Sigmoid colon (tissue), 7 donors: ENCODE results near the gene OPN3. TPM values are rescaled to one million over a fixed set of nuclear protein-coding genes. Genes with fewer than 3 reads are reported as not detected.
"Not testable (repeated sequence)": the region's sequence is repeated elsewhere in the genome, so short reads cannot be mapped to it uniquely, and the experiment has no call there.

Experiments
- DNase-seq: peaks from one replicate; pipeline ENCODE4 v3.0.0-alpha.2; 2019
- H3K27ac ChIP-seq, 4 donors: fragments of 200-600 bp; sonication (generic); one replicate each; pipeline ENCODE4 v1.5.1; 2016 to 2019; ENCODE audit warnings: mild to moderate bottlenecking in 1 of 4
- H3K27me3 ChIP-seq, 3 donors: fragments of 200-600 bp; sonication (generic); one replicate each; pipeline ENCODE4 v1.5.1; 2019; ENCODE audit warnings: mild to moderate bottlenecking in 1 of 3
- H3K36me3 ChIP-seq, 4 donors: fragments of 200-600 bp; sonication (generic); one replicate each; pipeline ENCODE4 v1.5.1; 2016 to 2019
- H3K4me1 ChIP-seq, 4 donors: fragments of 200-600 bp; sonication (generic); one replicate each; pipeline ENCODE4 v1.5.1; 2017 to 2019
- H3K4me3 ChIP-seq, 4 donors: fragments of 200-600 bp; sonication (generic); one replicate each; pipeline ENCODE4 v1.5.1; 2017 to 2019; ENCODE audit warnings: mild to moderate bottlenecking in 2 of 4, moderate library complexity in 1 of 4
- H3K9me3 ChIP-seq, 4 donors: fragments of 200-600 bp in 3 of 4; sonication (generic) in 3 of 4; one replicate each; pipeline versions ENCODE4 v1.5.1 to v1.6.1; 2013 to 2019
- CTCF ChIP-seq, 4 experiments: fragments of 450-650 bp in 3 of 4; fragments of 200-600 bp in 1 of 4; IDR thresholded peaks; one replicate each; pipeline ENCODE4 v1.5.1; 2016 to 2019; ENCODE audit warnings: antibody characterized with exemption in 4 of 4, mild to moderate bottlenecking in 3 of 4, moderate library complexity in 2 of 4
- EP300 ChIP-seq, 4 donors: sonication (generic); formaldehyde crosslinking; IDR thresholded peaks; one replicate each; pipeline ENCODE4 v1.6.1; 2017; ENCODE audit warnings: antibody characterized with exemption in 4 of 4
- POLR2A ChIP-seq, 2 donors: fragments of 450-650 bp; IDR thresholded peaks; one replicate each; pipeline ENCODE4 v1.6.1; 2016; ENCODE audit warnings: antibody characterized with exemption in 2 of 2, mild to moderate bottlenecking in 2 of 2, moderate library complexity in 2 of 2
- POLR2AphosphoS5 ChIP-seq, 4 donors: sonication (generic); formaldehyde crosslinking; IDR thresholded peaks; one replicate each; pipeline ENCODE4 v1.6.1; 2017; ENCODE audit warnings: antibody characterized with exemption in 4 of 4
- WGBS, 2 donors: extraction: QIAGEN DNeasy Blood & Tissue Kit; methylation state at CpG; one replicate each; pipeline ENCODE4 v1.1.7; 2013; 5-methylcytosine and 5-hydroxymethylcytosine counted together
- intact Hi-C: fragments of 100-400 bp; cut with DNase I; formaldehyde crosslinking; loops from one replicate; pipeline ENCODE4 v1.15.1; 2023
- polyA plus RNA-seq, 3 donors: library from polyadenylated mRNA; stranded (reverse); fragments of 200-250 nt; gene quantifications; one replicate each; pipeline ENCODE4 v1.2.3, GENCODE V29; 2013
- total RNA-seq, 4 donors: library from RNA; depleted of rRNA; stranded (reverse); fragments of >200 nt; gene quantifications; one replicate each; pipeline ENCODE4 v1.1.0, GENCODE V29; 2016
- donor health status: healthy with polysubstance abuse.
- donor health status: Bipolar disorder and iron deficiency.
- donor health status: healthy.

The OPN3 gene
- total and polyA plus RNA-seq, 7 donors: 2.5 to 58.9 (median 12.8) TPM

GRCh38 chr1:241672301-241672700 is 32.1 kb upstream of the OPN3 start:
- no peaks in the 10 kb centered on the region for H3K27me3 ChIP-seq
- no peak for DNase-seq
- 22 to 75% methylated on average over 1 of the region's 1 CpG for WGBS, 2 donors
- no peak overlapping the region for H3K27ac ChIP-seq
- H3K4me1 ChIP-seq: no peaks in the 10 kb centered on the region
- no peaks in the 10 kb centered on the region for H3K36me3 ChIP-seq
- no peak overlapping the region for H3K4me3 ChIP-seq
- intact Hi-C loops: no loop called here
- TF ChIP-seq EP300 (IDR thresholded peaks at IDR 0.05) (no peak), POLR2AphosphoS5 (IDR thresholded peaks at IDR 0.05) (no peak), POLR2A (IDR thresholded peaks at IDR 0.05) (no peak), CTCF (IDR thresholded peaks at IDR 0.05) (no peak)
- no peaks in the 10 kb centered on the region for H3K9me3 ChIP-seq

- TF ChIP-seq CTCF (IDR thresholded peaks at IDR 0.05) (no peak), EP300 (IDR thresholded peaks at IDR 0.05) (no peak), POLR2AphosphoS5 (IDR thresholded peaks at IDR 0.05) (no peak), POLR2A (IDR thresholded peaks at IDR 0.05) (no peak)
- DNase-seq: no peak
- intact Hi-C loops: no loop called here
- Histone ChIP-seq H3K4me1 (no peaks in the 10 kb centered on the region), H3K27me3 (no peaks in the 10 kb centered on the region), H3K9me3 (no peaks in the 10 kb centered on the region), H3K36me3 (no peaks in the 10 kb centered on the region), H3K4me3 (no peak overlapping the region), H3K27ac (no peak overlapping the region)
- WGBS, 2 donors: 91 to 95% methylated on average over 3 of the region's 3 CpGs
These were observed 26.2 kb upstream of the OPN3 start for GRCh38 chr1:241666419-241666818.

- no peaks in the 10 kb centered on the region for H3K9me3 ChIP-seq
- 90 to 91% methylated on average over 5 of the region's 5 CpGs for WGBS, 2 donors
- intact Hi-C loops: no loop called here
These were observed 20.3 kb upstream of the OPN3 start for GRCh38 chr1:241660424-241660972.

GRCh38 chr1:241659016-241659415 is 18.8 kb upstream of the OPN3 start:
- H3K9me3 ChIP-seq, H3K4me3 ChIP-seq, intact Hi-C loops, H3K4me1 ChIP-seq, H3K27ac ChIP-seq, DNase-seq, H3K36me3 ChIP-seq, H3K27me3 ChIP-seq: not testable (repeated sequence)
- WGBS, 2 donors: 94 to 95% methylated on average over 2 of the region's 2 CpGs

More at GRCh38 chr1:241660424-241660972, 20.3 kb upstream of the OPN3 start:
- no peaks in the 10 kb centered on the region for H3K4me1 ChIP-seq
- TF ChIP-seq POLR2AphosphoS5 (IDR thresholded peaks at IDR 0.05): no peak
- no peak for TF ChIP-seq EP300 (IDR thresholded peaks at IDR 0.05)
- TF ChIP-seq POLR2A (IDR thresholded peaks at IDR 0.05): no peak
- no peak for TF ChIP-seq CTCF (IDR thresholded peaks at IDR 0.05)
- H3K27ac ChIP-seq: no peak overlapping the region
- H3K36me3 ChIP-seq: no peaks in the 10 kb centered on the region
- no peak overlapping the region for H3K4me3 ChIP-seq
- no peaks in the 10 kb centered on the region for H3K27me3 ChIP-seq
- no peak for DNase-seq

- TF ChIP-seq CTCF (IDR thresholded peaks at IDR 0.05) (no peak), EP300 (IDR thresholded peaks at IDR 0.05) (no peak), POLR2A (IDR thresholded peaks at IDR 0.05) (no peak), POLR2AphosphoS5 (IDR thresholded peaks at IDR 0.05) (no peak)
- 75 to 90% methylated on average over 3 of the region's 3 CpGs for WGBS, 2 donors
- Histone ChIP-seq H3K4me3 (no peak overlapping the region), H3K4me1 (no peaks in the 10 kb centered on the region), H3K36me3 (no peaks in the 10 kb centered on the region), H3K9me3 (no peaks in the 10 kb centered on the region), H3K27ac (no peak overlapping the region), H3K27me3 (no peaks in the 10 kb centered on the region)
- intact Hi-C loops: no loop called here
- DNase-seq: no peak
These were observed 18.1 kb upstream of the OPN3 start for GRCh38 chr1:241658081-241658793.
